GM12878 (cell line): ENCODE data around the gene PRM2. TPM values are rescaled to one million over a fixed set of nuclear protein-coding genes. Genes with fewer than 3 reads are reported as not detected.

Experiments
- ATAC-seq: fragments of 200-7000 bp; cut with Tn5 transposase; 3 replicates; pipeline ENCODE4 v1.9.1; 2020; ENCODE audit warnings: mild to moderate bottlenecking, moderate library complexity
- BruUV-seq: library from RNA; stranded (reverse); fragments of 400-500 nt; replicated peaks from 2 replicates; lab custom pipeline; 2021; lab: Mats Ljungman, UMichigan
- CTCF ChIA-PET: fragments of 300-600 bp; sonication (Branson Sonifier 250); formaldehyde crosslinking; extraction: SDS; loops from one replicate; lab custom pipeline; 2021; ENCODE audit warnings: inconsistent platforms; lab: Yijun Ruan, JAX
- POLR2A ChIA-PET: fragments of 350-600 bp; formaldehyde crosslinking; extraction: SDS; loops from one replicate; lab custom pipeline; 2021; ENCODE audit warnings: inconsistent platforms; lab: Charles Lee
- RAD21 ChIA-PET: fragments of 300-600 bp; sonication (Branson Sonifier 250); formaldehyde crosslinking; loops from one replicate; lab custom pipeline; 2023; ENCODE audit warnings: antibody characterized with exemption; ENCODE audit not compliant: unreplicated experiment; lab: Charles Lee
- SMC1A ChIA-PET: fragments of 300-600 bp; sonication (Branson Sonifier 250); formaldehyde crosslinking; loops from one replicate; lab custom pipeline; 2023; ENCODE audit not compliant: unreplicated experiment, uncharacterized antibody; lab: Charles Lee
- DNase-seq: peaks from one replicate; pipeline ENCODE4 v3.0.0-alpha.2; 2011; ENCODE audit warnings: low read depth, low spot score
- FAIRE-seq: peaks from 3 replicates; lab custom pipeline; 2011; peaks lifted over from hg19 to GRCh38; lab: Jason Lieb, UNC
- H2AFZ ChIP-seq: 2 replicates; pipeline ENCODE4 v1.6.0; 2011; ENCODE audit warnings: low read depth, low read length, control low read depth; ENCODE audit not compliant: control insufficient read depth
- H3K27ac ChIP-seq: 2 replicates; pipeline ENCODE4 v1.5.1; 2011; ENCODE audit warnings: control low read depth; ENCODE audit not compliant: control insufficient read depth, insufficient read depth
- H3K27me3 ChIP-seq, 2 experiments: replicated peaks in 1 of 2; 2 replicates each; pipeline versions ENCODE4 v1.6.0 to v1.6.1; 2011; ENCODE audit warnings: low read length in 1 of 2; ENCODE audit not compliant: control insufficient read depth in 2 of 2, insufficient read depth in 2 of 2
- H3K36me3 ChIP-seq, 2 experiments: 2 replicates each; pipeline ENCODE4 v1.5.1; 2011; ENCODE audit warnings: low read length in 1 of 2; ENCODE audit not compliant: control insufficient read depth in 2 of 2, insufficient read depth in 2 of 2
- H3K4me1 ChIP-seq: 2 replicates; pipeline ENCODE4 v1.6.1; 2011; ENCODE audit warnings: mild to moderate bottlenecking, low read length, moderate library complexity, mixed read lengths; ENCODE audit not compliant: control insufficient read depth, insufficient read depth
- H3K4me2 ChIP-seq: 2 replicates; pipeline ENCODE4 v1.6.0; 2011; ENCODE audit warnings: control low read depth; ENCODE audit not compliant: control insufficient read depth, insufficient read depth
- H3K4me3 ChIP-seq: fragments of 200-600 bp; sonication (generic); 2 replicates; pipeline ENCODE4 v1.5.1; 2016
- H3K79me2 ChIP-seq: 2 replicates; pipeline ENCODE4 v1.6.0; 2011; ENCODE audit warnings: low read length; ENCODE audit not compliant: control insufficient read depth, insufficient read depth
- H3K9ac ChIP-seq: 2 replicates; pipeline ENCODE4 v1.8.0; 2011; ENCODE audit warnings: low read length, control low read depth, mixed read lengths; ENCODE audit not compliant: control insufficient read depth, insufficient read depth
- H3K9me3 ChIP-seq: replicated peaks from 3 replicates; pipeline ENCODE4 v1.5.1; 2011; ENCODE audit warnings: mild to moderate bottlenecking, low read length; ENCODE audit not compliant: control insufficient read depth, insufficient read depth
- H4K20me1 ChIP-seq: 2 replicates; pipeline ENCODE4 v1.6.0; 2011; ENCODE audit not compliant: control insufficient read depth, insufficient read depth
- ASH2L ChIP-seq: fragments of 300-600, 200-600 bp; sonication (generic); IDR thresholded peaks from 2 replicates; pipeline ENCODE4 v1.6.1; 2017; ENCODE audit warnings: low read depth, mild to moderate bottlenecking, borderline replicate concordance
- EP300 ChIP-seq, 2 experiments: fragments of 150-350 bp in 1 of 2; IDR thresholded peaks; 2 replicates each; pipeline ENCODE4 v1.6.1; 2011 to 2012; ENCODE audit warnings: low read depth in 2 of 2, low read length in 2 of 2, borderline replicate concordance in 1 of 2, improper control_type of control experiment in 1 of 2, inconsistent platforms in 1 of 2; ENCODE audit not compliant: control insufficient read depth in 1 of 2
- ETV6 ChIP-seq, 2 experiments: fragments of 450-650 bp in 1 of 2; IDR thresholded peaks in 1 of 2; conservative IDR thresholded peaks in 1 of 2; 2 replicates each; pipeline ENCODE4 v1.6.1; 2014; ENCODE audit warnings: antibody characterized with exemption in 1 of 2, borderline replicate concordance in 1 of 2, low read depth in 1 of 2, mild to moderate bottlenecking in 1 of 2, moderate library complexity in 1 of 2
- HDAC6 ChIP-seq: fragments of 200-600 bp; sonication (generic); IDR thresholded peaks from one replicate; pipeline ENCODE4 v1.8.0; 2017; ENCODE audit warnings: antibody characterized with exemption; ENCODE audit not compliant: unreplicated experiment
- MEF2B ChIP-seq: fragments of 450-650 bp; IDR thresholded peaks from 2 replicates; pipeline ENCODE4 v1.6.1; 2018; ENCODE audit warnings: mild to moderate bottlenecking, moderate library complexity; ENCODE audit not compliant: partially characterized antibody, poor library complexity, severe bottlenecking
- PML ChIP-seq: IDR thresholded peaks from 2 replicates; pipeline ENCODE4 v1.6.1; 2012; ENCODE audit warnings: low read length, inconsistent platforms
- PRDM15 ChIP-seq: fragments of 450-650 bp; formaldehyde crosslinking; IDR thresholded peaks from 2 replicates; pipeline ENCODE4 v1.4.0; 2020; ENCODE audit warnings: mild to moderate bottlenecking, moderate library complexity
- RB1 ChIP-seq: fragments of 450-650 bp; formaldehyde crosslinking; IDR thresholded peaks from 2 replicates; pipeline ENCODE4 v1.6.1; 2017; ENCODE audit warnings: mild to moderate bottlenecking, borderline replicate concordance
- RBBP5 ChIP-seq: fragments of 200-600 bp; sonication (generic); conservative IDR thresholded peaks from 2 replicates; pipeline ENCODE4 v1.6.1; 2016
- SMARCA5 ChIP-seq: fragments of 450-650 bp; IDR thresholded peaks from 2 replicates; pipeline ENCODE4 v1.6.1; 2017; ENCODE audit warnings: mild to moderate bottlenecking
- SP1 ChIP-seq: IDR thresholded peaks from one replicate; pipeline ENCODE4 v1.6.1; 2011; ENCODE audit warnings: low read depth, low read length
- ZNF592 ChIP-seq: fragments of 450-650 bp; IDR thresholded peaks from 2 replicates; pipeline ENCODE4 v1.6.1; 2017; ENCODE audit warnings: mild to moderate bottlenecking, moderate library complexity
- WGBS: methylation state at CpG from one replicate; pipeline ENCODE4 v1.1.6; 2016; ENCODE audit warnings: low lambda C conversion rate; ENCODE audit not compliant: insufficient replicate concordance, insufficient coverage; ENCODE audit errors: missing lambda C conversion rate; 5-methylcytosine and 5-hydroxymethylcytosine counted together
- in situ Hi-C: fragments of 300-500 bp; cut with MboI; formaldehyde crosslinking; loops from 9 replicates; pipeline ENCODE4 v1.14.3; 2018; ENCODE audit warnings: mixed read lengths
- intact Hi-C: fragments of 100-400 bp; cut with micrococcal nuclease; formaldehyde crosslinking; loops from one replicate; pipeline ENCODE4 v1.14.2; 2022; ENCODE audit not compliant: unreplicated experiment
- polyA plus RNA-seq, 11 experiments: library from polyadenylated mRNA; depleted of rRNA in 4 of 11; unstranded in 6 of 11; stranded (reverse) in 5 of 11; fragments of >200 nt; fragmentation: Nextera tagmentation in 4 of 11; fragmentation: Illumina TruSeq in 1 of 11; extraction: Ambion mirVana in 4 of 11; extraction: Trizol in 1 of 11; gene quantifications; 1 replicate in 1 of 11; 2 replicates in 10 of 11; pipeline versions ENCODE4 v1.2.1 to v1.2.3, GENCODE V29; 2011 to 2016; ENCODE audit warnings: inconsistent platforms in 2 of 11, missing spikeins in 2 of 11, low read depth in 1 of 11
- total RNA-seq, 4 experiments: library from RNA; depleted of rRNA in 3 of 4; stranded (reverse); fragments of >200 nt in 3 of 4; fragmentation: Illumina TruSeq in 1 of 4; extraction: Trizol in 1 of 4; gene quantifications; 2 replicates each; pipeline versions ENCODE4 v1.2.1 to v1.2.3, GENCODE V29; 2013 to 2021

Gene PRM2
- total and polyA plus RNA-seq, 10 of the 15 experiments (the other 5 are each of a cell fraction or from before 2014, with no cell fraction given), result not detected

- Histone ChIP-seq H3K4me2 (no peak overlapping the region), H3K27me3 (no peaks in the 10 kb centered on the region), H3K27ac (no peak overlapping the region), H3K4me3 (no peak overlapping the region), H3K4me1 (peaks cover 14% of the 10 kb centered on the region), H4K20me1 (no peaks in the 10 kb centered on the region), H3K9ac (no peak overlapping the region), H3K79me2 (no peaks in the 10 kb centered on the region), H2AFZ (no peak overlapping the region), H3K36me3 (no peaks in the 10 kb centered on the region), H3K9me3 (no peaks in the 10 kb centered on the region)
- intact Hi-C loops, result no loop called here
- ChIA-PET SMC1A (no interaction called here), POLR2A (no interaction called here), CTCF (no interaction called here), RAD21 (interaction anchor here (1.6 kb wide), 1 partner anchor 34 kb away, joined by 4 read pairs; the partner anchor contains the start of gene SOCS1)
- DNase-seq, result no peak
- 63% methylated on average over 8 of the region's 8 CpGs for WGBS
- ATAC-seq, result no peak
- TF ChIP-seq HDAC6, result no peak
- TF ChIP-seq PML, result no peak
- TF ChIP-seq SP1, result no peak
- TF ChIP-seq MEF2B, result no peak
- no peak for TF ChIP-seq RB1
- no peak for TF ChIP-seq SMARCA5
- TF ChIP-seq ASH2L, result no peak
- no peak for TF ChIP-seq ETV6 (conservative IDR thresholded peaks at IDR 0.05 in 1 of 2, IDR thresholded peaks at IDR 0.05 in 1 of 2; ENCODE audit: borderline replicate concordance in 1 of 2, low read depth in 1 of 2)
- TF ChIP-seq PRDM15, result no peak
- no peak for TF ChIP-seq ZNF592
- no peak for TF ChIP-seq RBBP5
- TF ChIP-seq EP300 (IDR thresholded peaks at IDR 0.05; ENCODE audit: borderline replicate concordance in 1 of 2, control insufficient read depth in 1 of 2, low read depth in 2 of 2, low read length in 2 of 2), result no peak
- no TSS peak for BruUV-seq
- FAIRE-seq, result no peak
- in situ Hi-C loops, result no loop called here
These were observed 14.0 kb upstream of the PRM2 start for GRCh38 chr16:11290102-11290893.
